GM18867 (cell line): Measurements from ENCODE around the gene ZNF76.
"Not testable (repeated sequence)": the region's sequence is repeated elsewhere in the genome, so short reads cannot be mapped to it uniquely, and the experiment has no call there.

Experiments used
- ATAC-seq: cut with Tn5 transposase; IDR thresholded peaks from one replicate; pipeline ENCODE4 v1.9.1; 2021; ENCODE audit warnings: mild to moderate bottlenecking, moderate library complexity; ENCODE audit not compliant: unreplicated experiment

The ZNF76 gene

GRCh38 chr6:35320031-35320410, 60.5 kb downstream of the ZNF76 start:
- no peak for ATAC-seq

DNA sequence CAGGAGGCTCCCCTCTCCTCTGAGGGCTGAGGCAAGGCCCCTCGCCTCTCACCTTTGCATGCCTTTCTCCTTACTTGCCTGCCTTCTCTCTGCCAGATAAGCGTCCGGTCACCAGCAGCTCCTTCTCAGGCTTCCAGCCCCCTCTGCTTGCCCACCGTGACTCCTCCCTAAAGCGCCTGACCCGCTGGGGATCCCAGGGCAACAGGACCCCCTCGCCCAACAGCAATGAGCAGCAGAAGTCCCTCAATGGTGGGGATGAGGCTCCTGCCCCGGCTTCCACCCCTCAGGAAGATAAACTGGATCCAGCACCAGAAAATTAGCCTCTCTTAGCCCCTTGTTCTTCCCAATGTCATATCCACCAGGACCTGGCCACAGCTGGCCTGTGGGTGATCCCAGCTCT, 61.6 kb downstream of the ZNF76 start:
- no peak for ATAC-seq

GRCh38 chr6:35327349-35328027, 68.0 kb downstream of the ZNF76 start:
- ATAC-seq = peak; percentile 73

- ATAC-seq = no peak
Observed at GRCh38 chr6:35328108-35328723, 68.7 kb downstream of the ZNF76 start.

GRCh38 chr6:35328965-35329364, 69.4 kb downstream of the ZNF76 start:
- ATAC-seq = not testable (repeated sequence)

DNA sequence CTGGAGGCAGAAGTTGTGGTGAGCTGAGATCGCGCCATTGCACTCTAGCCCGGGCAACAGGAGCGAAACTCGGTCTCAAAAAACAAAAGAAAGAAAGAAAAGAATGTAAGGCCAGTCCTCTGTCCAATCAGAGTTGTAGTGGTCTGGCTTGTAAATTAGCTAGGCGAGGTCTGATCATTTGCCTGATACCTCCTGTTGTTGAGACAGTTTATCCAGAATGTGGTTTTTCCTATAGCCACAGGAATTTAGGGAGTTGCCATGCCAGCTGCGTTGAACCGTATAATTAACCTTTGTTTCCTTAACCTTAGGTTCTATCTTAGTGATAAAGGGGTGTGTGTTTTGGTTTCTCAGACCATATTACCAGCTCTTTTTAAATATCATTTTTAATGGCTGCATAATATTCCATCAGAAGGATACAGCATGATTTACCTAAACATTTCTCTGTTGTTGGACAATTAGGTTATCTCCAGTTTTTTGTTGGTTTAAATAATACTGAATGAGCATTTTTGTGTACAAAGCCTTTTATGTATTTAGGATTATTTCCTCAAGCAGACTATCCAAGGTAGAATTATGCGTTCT, 71.1 kb downstream of the ZNF76 start:
- no peak for ATAC-seq

GRCh38 chr6:35332074-35332887, 72.7 kb downstream of the ZNF76 start:
- not testable (repeated sequence) for ATAC-seq

GRCh38 chr6:35341557-35341956, 82.0 kb downstream of the ZNF76 start:
- no peak for ATAC-seq

DNA sequence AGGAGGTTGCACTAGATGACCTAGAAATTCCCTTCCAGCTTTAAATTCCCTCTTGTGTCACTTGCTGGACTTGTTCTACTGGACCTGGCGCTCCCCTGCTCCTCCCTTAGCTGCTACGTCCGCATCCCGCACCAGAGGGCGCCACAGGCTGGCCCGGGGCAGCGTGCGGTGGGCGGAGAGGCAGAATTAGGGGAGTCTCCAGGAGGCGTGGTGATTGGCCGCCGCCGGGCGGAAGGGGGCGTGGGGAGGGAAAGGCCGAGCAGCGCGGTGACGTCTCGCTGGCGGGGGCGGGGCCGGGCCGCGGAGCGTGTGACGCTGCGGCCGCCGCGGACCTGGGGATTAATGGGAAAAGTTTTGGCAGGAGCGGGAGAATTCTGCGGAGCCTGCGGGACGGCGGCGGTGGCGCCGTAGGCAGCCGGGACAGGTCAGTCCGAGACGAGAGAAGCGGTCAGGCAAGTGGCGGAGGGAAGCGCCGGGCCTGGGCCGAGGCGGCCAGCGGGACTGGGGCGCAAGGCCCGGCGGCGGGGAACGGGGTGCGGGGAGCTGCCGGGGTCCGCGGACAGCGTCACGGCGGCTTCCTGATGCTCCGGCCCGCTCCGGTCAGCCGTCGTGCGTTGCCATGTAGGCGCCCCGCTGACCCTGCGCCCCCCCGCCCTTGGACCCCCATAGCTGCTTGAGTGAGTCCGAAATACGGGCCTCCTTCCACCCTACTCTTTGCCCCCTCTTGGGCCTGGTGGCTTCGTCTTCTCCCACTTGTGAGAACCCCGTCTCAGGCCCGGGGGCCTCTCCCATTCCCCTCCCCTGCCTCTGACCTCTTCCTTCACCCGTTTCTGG, 82.9 kb downstream of the ZNF76 start, which contains the start of gene PPARD:
Gene PPARD (plus strand): TSS at position 301 of the 834 bp plus-strand sequence. CDS start 68,530 bp downstream, outside the sequence.
- ATAC-seq = peak; percentile 96

- no peak for ATAC-seq
Observed at GRCh38 chr6:35343092-35343834, 83.7 kb downstream of the ZNF76 start.

GRCh38 chr6:35343835-35344550, 84.5 kb downstream of the ZNF76 start:
- no peak for ATAC-seq
